ENCODE results near the gene CARM1.

- no peak for TF ChIP-seq CTCF (IDR thresholded peaks at IDR 0.05; ENCODE audit: poor library complexity, severe bottlenecking)
- no peak for TF ChIP-seq REST (IDR thresholded peaks at IDR 0.05; ENCODE audit: borderline replicate concordance)
- TF ChIP-seq EZH2 (IDR thresholded peaks at IDR 0.05; ENCODE audit: borderline replicate concordance, insufficient read depth, low read length, poor library complexity, severe bottlenecking): no peak
These were observed 50.7 kb downstream of the CARM1 start for GRCh38 chr19:10921910-10922637.

Data from neural cell (in vitro differentiated cells).